Fibroblast of pulmonary artery (primary cell): ENCODE data around the gene RGS6.
A peak's percentile ranks its signal among the peaks of the same experiment; 100 is the strongest.

Experiments used
- DNase-seq: peaks from one replicate; pipeline ENCODE4 v3.0.0-alpha.2; 2010; ENCODE audit warnings: low read depth
- H3K4me3 ChIP-seq: replicated peaks from 2 replicates; pipeline ENCODE4 v1.5.1; 2011; ENCODE audit warnings: low read depth, mild to moderate bottlenecking, control low read depth, low read length, moderate library complexity
- TF ChIP-seq, protein P1 (sequence below): IDR thresholded peaks from 2 replicates; pipeline ENCODE4 v1.5.1; 2011; ENCODE audit warnings: mild to moderate bottlenecking, control low read depth, low read length, inconsistent platforms; ENCODE audit errors: missing control alignments

Gene RGS6

GRCh38 chr14:72423957-72424356, 491.7 kb downstream of the RGS6 start:
- no peak overlapping the region for H3K4me3 ChIP-seq
- no peak for DNase-seq
- TF ChIP-seq, protein P1, sequence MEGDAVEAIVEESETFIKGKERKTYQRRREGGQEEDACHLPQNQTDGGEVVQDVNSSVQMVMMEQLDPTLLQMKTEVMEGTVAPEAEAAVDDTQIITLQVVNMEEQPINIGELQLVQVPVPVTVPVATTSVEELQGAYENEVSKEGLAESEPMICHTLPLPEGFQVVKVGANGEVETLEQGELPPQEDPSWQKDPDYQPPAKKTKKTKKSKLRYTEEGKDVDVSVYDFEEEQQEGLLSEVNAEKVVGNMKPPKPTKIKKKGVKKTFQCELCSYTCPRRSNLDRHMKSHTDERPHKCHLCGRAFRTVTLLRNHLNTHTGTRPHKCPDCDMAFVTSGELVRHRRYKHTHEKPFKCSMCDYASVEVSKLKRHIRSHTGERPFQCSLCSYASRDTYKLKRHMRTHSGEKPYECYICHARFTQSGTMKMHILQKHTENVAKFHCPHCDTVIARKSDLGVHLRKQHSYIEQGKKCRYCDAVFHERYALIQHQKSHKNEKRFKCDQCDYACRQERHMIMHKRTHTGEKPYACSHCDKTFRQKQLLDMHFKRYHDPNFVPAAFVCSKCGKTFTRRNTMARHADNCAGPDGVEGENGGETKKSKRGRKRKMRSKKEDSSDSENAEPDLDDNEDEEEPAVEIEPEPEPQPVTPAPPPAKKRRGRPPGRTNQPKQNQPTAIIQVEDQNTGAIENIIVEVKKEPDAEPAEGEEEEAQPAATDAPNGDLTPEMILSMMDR: no peak

DNA sequence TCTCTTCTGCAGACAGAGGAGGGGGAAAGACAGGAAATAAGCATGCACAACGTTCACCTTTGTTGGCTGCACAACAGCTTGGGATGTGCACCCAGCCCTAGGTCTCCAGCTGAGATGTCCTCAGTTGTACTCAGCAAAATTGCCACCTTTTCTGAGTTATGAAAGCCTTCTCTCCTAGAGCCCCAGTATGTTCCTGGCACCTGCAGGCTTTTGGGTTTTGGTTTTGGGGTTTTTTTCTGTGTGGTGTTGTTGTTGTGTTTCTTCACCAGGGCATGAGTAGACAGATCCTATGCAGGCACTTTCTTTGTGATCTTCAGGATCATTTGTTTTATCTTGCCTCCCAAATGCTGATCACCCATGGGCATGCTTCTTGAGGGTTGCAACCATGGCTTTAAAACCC, 498.2 kb downstream of the RGS6 start:
- TF ChIP-seq, protein P1: no peak
- no peak overlapping the region for H3K4me3 ChIP-seq
- DNase-seq: no peak

DNA sequence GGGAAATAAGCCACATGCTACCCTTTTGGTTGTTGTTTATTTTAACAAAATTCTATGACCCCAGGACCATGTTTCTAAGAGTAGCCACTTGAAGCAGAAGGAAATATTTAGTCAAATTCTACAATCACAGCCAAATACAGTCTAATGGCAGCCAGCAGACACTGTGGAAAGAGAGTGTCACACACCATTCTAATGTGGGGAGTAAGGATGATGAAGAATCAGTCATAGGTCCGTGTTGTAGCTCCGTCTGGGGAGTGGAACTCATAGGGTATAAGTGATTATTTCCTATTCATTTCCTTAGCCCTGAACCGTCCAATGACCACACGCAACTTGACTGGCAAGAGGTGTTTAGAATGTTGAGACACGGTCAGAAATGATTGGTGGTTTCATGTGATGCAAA, 500.5 kb downstream of the RGS6 start:
- no peak overlapping the region for H3K4me3 ChIP-seq
- no peak for DNase-seq
- TF ChIP-seq, protein P1: no peak

GRCh38 chr14:72433511-72433910, 501.3 kb downstream of the RGS6 start:
- peak; percentile 30 for DNase-seq
- TF ChIP-seq, protein P1: no peak
- no peak overlapping the region for H3K4me3 ChIP-seq

DNA sequence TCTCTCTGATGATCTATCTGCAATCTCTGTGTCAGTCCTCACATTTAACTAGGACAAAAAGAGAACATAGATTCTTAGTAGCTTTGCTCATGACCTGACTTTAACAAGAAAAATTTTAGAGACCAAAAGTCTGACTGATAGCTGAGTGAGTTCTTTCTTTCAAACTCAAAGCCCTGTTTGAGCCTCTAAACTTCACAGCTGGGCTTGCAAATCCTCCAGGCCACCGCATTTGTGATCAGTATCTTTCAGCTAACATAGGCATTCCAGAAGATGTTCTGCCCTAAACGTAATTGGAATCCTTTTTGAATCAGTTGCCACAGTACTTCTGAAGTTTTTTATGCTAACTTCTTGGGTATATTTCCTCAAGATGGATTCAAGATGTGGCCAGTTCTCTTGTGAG, 502.6 kb downstream of the RGS6 start:
- TF ChIP-seq, protein P1: no peak
- H3K4me3 ChIP-seq: no peak overlapping the region
- DNase-seq: no peak

DNA sequence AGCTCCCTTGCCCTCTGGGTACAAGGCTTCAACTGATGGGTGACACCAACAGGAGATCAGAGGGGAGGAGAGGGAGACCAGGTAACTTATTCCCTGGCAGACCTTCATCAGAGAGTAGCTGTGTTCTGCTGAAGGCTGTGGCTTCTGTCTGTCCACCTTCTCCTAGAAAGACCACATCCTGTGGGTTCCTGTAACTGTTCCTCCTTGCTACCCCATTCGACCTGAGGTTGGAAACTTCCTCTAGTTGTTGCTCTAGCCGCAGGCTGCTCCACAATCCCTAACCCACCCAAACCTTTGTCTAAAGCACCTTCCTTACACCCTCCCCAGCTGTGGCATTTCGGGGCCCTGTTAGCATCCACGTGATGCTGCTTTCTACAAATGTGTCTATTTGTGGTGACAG, 507.5 kb downstream of the RGS6 start:
- no peak for DNase-seq
- TF ChIP-seq, protein P1: no peak
- no peak overlapping the region for H3K4me3 ChIP-seq

GRCh38 chr14:72443256-72443655, 511.0 kb downstream of the RGS6 start:
- no peak overlapping the region for H3K4me3 ChIP-seq
- TF ChIP-seq, protein P1: no peak
- DNase-seq: no peak
